AG04450 (cell line): ENCODE measurements around the gene CTNNBL1. TPM values are rescaled to one million over a fixed set of nuclear protein-coding genes. Genes with fewer than 3 reads are reported as not detected.

Experiments used
- CTCF ChIA-PET: fragments of 300-600, 350-600 bp; formaldehyde crosslinking; extraction: SDS; loops from one replicate; lab custom pipeline; 2022; ENCODE audit warnings: antibody characterized with exemption, inconsistent platforms; lab: Charles Lee
- POLR2A ChIA-PET: fragments of 350-600 bp; formaldehyde crosslinking; extraction: SDS; loops from one replicate; lab custom pipeline; 2021; ENCODE audit warnings: antibody characterized with exemption, inconsistent platforms; lab: Yijun Ruan, JAX
- DNase-seq: peaks from one replicate; pipeline ENCODE4 v3.0.0-alpha.2; 2011; ENCODE audit warnings: low read depth, low spot score
- H3K27ac ChIP-seq: one replicate; pipeline ENCODE4 v1.5.1; 2012; ENCODE audit warnings: low read depth, low read length, control low read depth
- H3K27me3 ChIP-seq: one replicate; pipeline ENCODE4 v1.6.0; 2012; ENCODE audit warnings: low read length; ENCODE audit not compliant: control insufficient read depth, insufficient read depth
- H3K4me3 ChIP-seq: 2 replicates; pipeline ENCODE4 v1.5.1; 2011; ENCODE audit warnings: mild to moderate bottlenecking, low read depth, low read length, control low read depth
- H3K9me3 ChIP-seq: 2 replicates; pipeline ENCODE4 v1.5.1; 2012; ENCODE audit warnings: low read length; ENCODE audit not compliant: control insufficient read depth, insufficient read depth
- polyA plus RNA-seq: library from polyadenylated mRNA; depleted of rRNA; stranded (reverse); fragments of >200 nt; gene quantifications from 2 replicates; pipeline ENCODE4 v1.2.3, GENCODE V29; 2011
- TF ChIP-seq, protein P1 (sequence below): IDR thresholded peaks from 2 replicates; pipeline ENCODE4 v1.5.1; 2011; ENCODE audit warnings: low read depth, low read length, control low read depth, inconsistent platforms

Gene CTNNBL1
- polyA plus RNA-seq, 1 experiment = 27.1 TPM

DNA sequence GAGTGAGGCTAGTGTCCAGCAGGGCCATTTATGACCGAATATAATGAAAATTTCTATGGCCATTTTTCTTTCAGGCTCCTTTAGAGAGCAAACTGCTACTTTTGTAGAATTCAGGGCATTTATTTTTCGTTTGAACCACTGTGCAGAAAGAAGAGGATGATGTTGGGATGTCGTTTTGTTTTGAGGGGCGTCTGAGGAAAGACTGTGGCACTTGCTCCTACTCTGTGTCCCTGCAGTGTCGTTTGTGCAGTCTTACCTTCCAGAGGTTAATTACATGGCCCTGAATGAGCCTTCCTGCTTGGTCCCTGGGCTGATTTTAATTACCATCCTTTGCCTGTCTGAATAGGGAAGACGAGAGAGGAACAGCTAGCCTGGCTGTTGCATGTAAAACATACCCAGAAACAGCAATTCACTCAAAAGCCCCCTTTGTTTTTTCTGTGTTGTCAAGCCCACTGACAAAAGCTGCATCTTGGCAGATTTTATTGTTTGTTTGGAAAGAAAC, 65.3 kb downstream of the CTNNBL1 start:
- TF ChIP-seq, protein P1, sequence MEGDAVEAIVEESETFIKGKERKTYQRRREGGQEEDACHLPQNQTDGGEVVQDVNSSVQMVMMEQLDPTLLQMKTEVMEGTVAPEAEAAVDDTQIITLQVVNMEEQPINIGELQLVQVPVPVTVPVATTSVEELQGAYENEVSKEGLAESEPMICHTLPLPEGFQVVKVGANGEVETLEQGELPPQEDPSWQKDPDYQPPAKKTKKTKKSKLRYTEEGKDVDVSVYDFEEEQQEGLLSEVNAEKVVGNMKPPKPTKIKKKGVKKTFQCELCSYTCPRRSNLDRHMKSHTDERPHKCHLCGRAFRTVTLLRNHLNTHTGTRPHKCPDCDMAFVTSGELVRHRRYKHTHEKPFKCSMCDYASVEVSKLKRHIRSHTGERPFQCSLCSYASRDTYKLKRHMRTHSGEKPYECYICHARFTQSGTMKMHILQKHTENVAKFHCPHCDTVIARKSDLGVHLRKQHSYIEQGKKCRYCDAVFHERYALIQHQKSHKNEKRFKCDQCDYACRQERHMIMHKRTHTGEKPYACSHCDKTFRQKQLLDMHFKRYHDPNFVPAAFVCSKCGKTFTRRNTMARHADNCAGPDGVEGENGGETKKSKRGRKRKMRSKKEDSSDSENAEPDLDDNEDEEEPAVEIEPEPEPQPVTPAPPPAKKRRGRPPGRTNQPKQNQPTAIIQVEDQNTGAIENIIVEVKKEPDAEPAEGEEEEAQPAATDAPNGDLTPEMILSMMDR = no peak
- POLR2A ChIA-PET = interaction anchor here (0.5 kb wide), 1 partner anchor 112 kb away, joined by 5 read pairs; no protein-coding TSS in a partner anchor
- CTCF ChIA-PET = interaction anchor here (0.6 kb wide), 1 partner anchor 34 kb away, joined by 3 read pairs; no protein-coding TSS in a partner anchor

DNA sequence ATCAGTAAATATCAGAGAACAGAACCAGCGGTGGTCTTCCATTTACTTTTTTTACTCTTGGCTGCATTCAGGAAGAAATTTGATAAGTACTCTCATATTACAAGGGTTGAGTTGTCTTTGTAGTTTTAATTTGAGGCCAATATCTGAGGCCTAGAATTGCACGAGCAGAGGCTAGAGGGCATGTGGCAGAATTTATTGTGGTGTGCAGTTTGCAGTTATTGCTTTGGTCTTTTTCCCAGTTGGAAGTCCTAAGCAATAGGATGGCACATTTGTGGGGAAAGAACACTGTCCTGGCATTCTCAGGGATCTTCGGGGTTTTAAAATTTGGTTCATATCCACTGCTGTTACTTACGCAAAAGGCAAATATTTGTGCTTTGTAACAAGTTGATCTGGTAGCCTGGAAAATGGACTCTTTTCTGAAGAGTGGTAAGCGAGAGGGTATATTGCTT, 66.0 kb downstream of the CTNNBL1 start:
- TF ChIP-seq, protein P1 = no peak
- Histone ChIP-seq H3K27ac (no peak overlapping the region), H3K4me3 (no peak overlapping the region), H3K9me3 (no peaks in the 10 kb centered on the region), H3K27me3 (no peaks in the 10 kb centered on the region)
- no peak for DNase-seq
- CTCF ChIA-PET = no interaction called here
- POLR2A ChIA-PET = no interaction called here

More for the DNA sequence above, 65.3 kb downstream of the CTNNBL1 start:
- DNase-seq = no peak
- Histone ChIP-seq H3K27me3 (no peaks in the 10 kb centered on the region), H3K9me3 (no peaks in the 10 kb centered on the region), H3K4me3 (no peak overlapping the region), H3K27ac (no peak overlapping the region)

DNA sequence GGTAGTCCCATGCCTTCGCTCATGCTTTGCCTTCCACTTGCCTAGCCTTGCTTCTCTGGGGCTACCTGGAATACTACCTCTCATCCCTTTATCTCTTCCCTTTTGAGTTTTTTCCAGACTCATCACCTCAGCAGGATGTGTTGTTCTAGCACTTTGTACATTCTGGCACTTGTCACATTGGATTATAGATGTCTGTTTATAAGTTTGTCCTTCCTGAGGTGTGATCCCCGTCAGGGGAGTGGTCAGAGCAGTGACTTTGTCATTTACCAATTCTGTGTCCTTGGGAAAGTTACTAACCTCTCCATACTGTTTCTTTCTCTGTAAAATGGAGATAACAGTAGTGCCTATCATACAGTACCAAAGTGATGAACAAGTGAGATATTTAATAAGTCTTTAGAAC, 66.5 kb downstream of the CTNNBL1 start:
- TF ChIP-seq, protein P1 = no peak
- DNase-seq = no peak
- no peaks in the 10 kb centered on the region for H3K9me3 ChIP-seq
- no peaks in the 10 kb centered on the region for H3K27me3 ChIP-seq
- POLR2A ChIA-PET = no interaction called here
- CTCF ChIA-PET = no interaction called here
- no peak overlapping the region for H3K27ac ChIP-seq
- H3K4me3 ChIP-seq = no peak overlapping the region

DNA sequence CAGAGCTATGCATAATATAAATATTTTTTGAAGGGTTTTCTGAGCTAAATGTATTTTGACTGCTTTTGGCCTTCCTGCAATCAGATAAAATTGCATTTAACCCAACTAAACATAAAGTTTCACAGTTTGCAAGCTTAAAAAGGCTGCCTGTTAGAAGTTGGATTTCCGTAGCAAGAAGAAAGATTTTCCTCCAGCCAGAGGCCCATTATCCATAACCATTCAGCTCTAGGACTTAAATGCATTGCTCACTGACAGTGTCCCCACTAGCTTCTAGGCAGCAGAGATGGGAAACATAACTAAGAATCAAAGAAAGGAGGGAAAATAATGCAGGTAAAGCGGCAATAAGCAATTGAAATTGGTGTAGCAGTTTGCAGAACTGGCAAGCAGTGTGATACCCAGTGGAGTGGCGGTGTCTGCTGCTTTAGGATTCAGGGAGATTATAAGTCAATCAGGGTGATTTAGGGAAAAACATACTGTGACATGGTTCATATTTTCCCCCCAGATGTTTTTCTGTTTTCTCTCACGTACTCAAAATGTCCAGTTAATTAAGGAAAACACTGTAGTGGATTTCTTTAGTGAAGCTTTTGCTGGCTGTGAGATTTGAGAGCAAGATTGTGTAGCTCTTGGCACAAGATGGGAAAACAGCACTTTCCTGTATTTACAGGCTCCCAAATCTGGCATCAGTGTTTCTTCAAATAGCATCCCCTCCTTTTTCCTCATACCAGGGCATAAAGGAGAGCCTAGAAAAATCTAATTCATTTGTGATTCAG, 69.1 kb downstream of the CTNNBL1 start:
- Histone ChIP-seq H3K9me3 (no peaks in the 10 kb centered on the region), H3K4me3 (no peak overlapping the region), H3K27me3 (no peaks in the 10 kb centered on the region), H3K27ac (no peak overlapping the region)
- CTCF ChIA-PET = no interaction called here
- TF ChIP-seq, protein P1 = no peak
- POLR2A ChIA-PET = no interaction called here
- DNase-seq = no peak

DNA sequence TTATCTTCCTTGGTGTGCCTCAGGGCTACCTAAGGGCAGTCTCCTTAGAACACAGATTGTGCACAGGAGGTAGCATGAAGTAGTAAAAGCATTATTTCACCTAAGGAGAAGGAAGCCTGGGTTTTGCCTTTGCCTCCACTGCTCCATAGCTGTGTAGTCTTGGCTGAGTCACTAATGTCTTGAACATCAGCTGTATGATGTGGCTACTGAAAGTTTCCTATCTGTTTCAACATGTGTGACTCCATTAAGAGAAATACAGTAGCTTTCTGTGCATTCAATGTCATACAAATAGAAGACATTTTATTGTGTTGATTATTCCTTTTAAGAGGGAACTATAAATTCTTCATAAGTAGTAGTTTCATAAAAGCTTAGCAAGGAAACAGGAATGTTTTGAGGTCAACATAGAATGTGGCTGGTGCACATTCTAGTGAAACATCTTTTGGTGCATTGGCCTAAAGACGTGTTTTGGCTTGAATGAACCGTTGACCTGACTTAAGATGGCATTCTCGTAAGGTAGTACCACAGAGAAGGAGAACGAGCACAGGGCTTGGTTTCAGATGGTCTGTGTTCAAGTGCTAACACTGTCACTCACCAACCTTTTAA, 70.6 kb downstream of the CTNNBL1 start:
- H3K27me3 ChIP-seq = no peaks in the 10 kb centered on the region
- ChIA-PET CTCF (no interaction called here), POLR2A (no interaction called here)
- DNase-seq = no peak
- no peaks in the 10 kb centered on the region for H3K9me3 ChIP-seq
- TF ChIP-seq, protein P1 = no peak
- H3K4me3 ChIP-seq = no peak overlapping the region
- no peak overlapping the region for H3K27ac ChIP-seq
